Suprapubic skin (tissue), 4 donors: ENCODE data around the gene NUP188. TPM values are rescaled to one million over a fixed set of nuclear protein-coding genes. Genes with fewer than 3 reads are reported as not detected.
"Not testable (repeated sequence)": the region's sequence is repeated elsewhere in the genome, so short reads cannot be mapped to it uniquely, and the experiment has no call there.

ENCODE experiments used
- DNase-seq, 2 donors: peaks; one replicate each; pipeline ENCODE4 v3.0.0-alpha.2; 2019; ENCODE audit warnings: low spot score in 2 of 2
- H3K27ac ChIP-seq: fragments of 200-600 bp; sonication (generic); one replicate; pipeline ENCODE4 v1.5.1; 2019
- H3K27me3 ChIP-seq: fragments of 200-600 bp; sonication (generic); one replicate; pipeline ENCODE4 v1.5.1; 2019
- H3K36me3 ChIP-seq: fragments of 200-600 bp; sonication (generic); one replicate; pipeline ENCODE4 v1.5.1; 2019
- H3K4me1 ChIP-seq: fragments of 200-600 bp; sonication (generic); one replicate; pipeline ENCODE4 v1.5.1; 2019
- H3K4me3 ChIP-seq: fragments of 200-600 bp; sonication (generic); one replicate; pipeline ENCODE4 v1.5.1; 2019; ENCODE audit warnings: mild to moderate bottlenecking
- H3K9me3 ChIP-seq: fragments of 200-600 bp; sonication (generic); one replicate; pipeline ENCODE4 v1.5.1; 2019
- CTCF ChIP-seq, 2 donors: fragments of 200-600 bp in 1 of 2; fragments of 450-650 bp in 1 of 2; sonication (generic) in 1 of 2; IDR thresholded peaks; one replicate each; pipeline ENCODE4 v1.5.1; 2016 to 2019; ENCODE audit warnings: antibody characterized with exemption in 2 of 2, mild to moderate bottlenecking in 1 of 2, moderate library complexity in 1 of 2
- EP300 ChIP-seq: sonication (generic); formaldehyde crosslinking; IDR thresholded peaks from one replicate; pipeline ENCODE4 v1.6.1; 2017; ENCODE audit warnings: antibody characterized with exemption
- POLR2A ChIP-seq, 2 donors: fragments of 450-650 bp; IDR thresholded peaks; one replicate each; pipeline ENCODE4 v1.6.1; 2017; ENCODE audit warnings: antibody characterized with exemption in 2 of 2, mild to moderate bottlenecking in 2 of 2, moderate library complexity in 2 of 2
- POLR2AphosphoS5 ChIP-seq, 3 donors: sonication (generic); formaldehyde crosslinking; IDR thresholded peaks; one replicate each; pipeline ENCODE4 v1.6.1; 2017; ENCODE audit warnings: antibody characterized with exemption in 3 of 3
- WGBS: methylation state at CpG from one replicate; pipeline ENCODE4 v1.1.5; 2018; 5-methylcytosine and 5-hydroxymethylcytosine counted together
- total RNA-seq, 4 donors: library from RNA; depleted of rRNA; stranded (reverse); fragments of >200 nt; gene quantifications; one replicate each; pipeline ENCODE4 v1.1.0, GENCODE V29; 2016

The NUP188 gene
- total RNA-seq, 4 donors from 2014 or later: 53.6 to 104 (median 60.6) TPM

GRCh38 chr9:129028192-129028966 lies 80.9 kb downstream of the NUP188 start, which contains the start of gene SH3GLB2:
Gene SH3GLB2 (minus strand): TSS chr9:129028331. CDS start chr9:129028154, 177 bp downstream.
- peak within 1 kb of the TSS; percentile 81 for H3K27ac ChIP-seq

GRCh38 chr9:129030191-129030590 lies 82.7 kb downstream of the NUP188 start:
- Histone ChIP-seq H3K27ac (no peak overlapping the region), H3K36me3 (no peaks in the 10 kb centered on the region), H3K9me3 (no peaks in the 10 kb centered on the region), H3K4me3 (no peak overlapping the region), H3K27me3 (no peaks in the 10 kb centered on the region), H3K4me1 (peaks cover 36% of the 10 kb centered on the region)
- DNase-seq: no peak
- TF ChIP-seq EP300: no peak
- no peak for TF ChIP-seq POLR2AphosphoS5 (IDR thresholded peaks at IDR 0.05)
- TF ChIP-seq POLR2A (IDR thresholded peaks at IDR 0.05): no peak
- TF ChIP-seq CTCF (IDR thresholded peaks at IDR 0.05): no peak

More at GRCh38 chr9:129028192-129028966, 80.9 kb downstream of the NUP188 start, which contains the start of gene SH3GLB2:
- Histone ChIP-seq H3K4me1 (peaks cover 41% of the 10 kb centered on the region), H3K27me3 (no peaks in the 10 kb centered on the region), H3K36me3 (no peaks in the 10 kb centered on the region), H3K4me3 (peak within 1 kb of the TSS; percentile 77), H3K9me3 (no peaks in the 10 kb centered on the region)
- WGBS: 4% methylated on average over 15 of the region's 60 CpGs
- TF ChIP-seq POLR2A (IDR thresholded peaks at IDR 0.05): no peak
- no peak for TF ChIP-seq EP300
- TF ChIP-seq POLR2AphosphoS5 (IDR thresholded peaks at IDR 0.05): no peak
- peak; percentile 74 to 89 for TF ChIP-seq CTCF (IDR thresholded peaks at IDR 0.05)
- DNase-seq: peak; percentile 96 to 98

GRCh38 chr9:129031514-129031913 lies 84.0 kb downstream of the NUP188 start:
- Histone ChIP-seq H3K4me1 (peaks cover 29% of the 10 kb centered on the region), H3K4me3 (no peak overlapping the region), H3K27ac (no peak overlapping the region), H3K9me3 (no peaks in the 10 kb centered on the region), H3K36me3 (no peaks in the 10 kb centered on the region), H3K27me3 (no peaks in the 10 kb centered on the region)
- TF ChIP-seq POLR2AphosphoS5 (IDR thresholded peaks at IDR 0.05) (no peak), CTCF (IDR thresholded peaks at IDR 0.05) (no peak), POLR2A (IDR thresholded peaks at IDR 0.05) (no peak)
- 63% methylated on average over 4 of the region's 4 CpGs for WGBS
- DNase-seq: no peak

- Histone ChIP-seq H3K27ac (no peak overlapping the region), H3K27me3 (no peaks in the 10 kb centered on the region), H3K4me1 (peaks cover 26% of the 10 kb centered on the region), H3K9me3 (no peaks in the 10 kb centered on the region), H3K4me3 (no peak overlapping the region), H3K36me3 (no peaks in the 10 kb centered on the region)
- TF ChIP-seq POLR2AphosphoS5 (IDR thresholded peaks at IDR 0.05): no peak
- no peak for TF ChIP-seq CTCF (IDR thresholded peaks at IDR 0.05)
- no peak for TF ChIP-seq EP300
- no peak for DNase-seq
- WGBS: 82% methylated on average over 12 of the region's 12 CpGs
These were observed 85.2 kb downstream of the NUP188 start for GRCh38 chr9:129032541-129033159.

- Histone ChIP-seq H3K27me3 (no peaks in the 10 kb centered on the region), H3K36me3 (no peaks in the 10 kb centered on the region), H3K4me3 (no peak overlapping the region), H3K4me1 (peaks cover 30% of the 10 kb centered on the region), H3K27ac (no peak overlapping the region), H3K9me3 (no peaks in the 10 kb centered on the region)
- WGBS: 95% methylated on average over 8 of the region's 8 CpGs
- no peak for DNase-seq
- TF ChIP-seq POLR2AphosphoS5 (IDR thresholded peaks at IDR 0.05): no peak
- no peak for TF ChIP-seq POLR2A (IDR thresholded peaks at IDR 0.05)
- no peak for TF ChIP-seq CTCF (IDR thresholded peaks at IDR 0.05)
- no peak for TF ChIP-seq EP300
These were observed 85.7 kb downstream of the NUP188 start for GRCh38 chr9:129033216-129033615.

GRCh38 chr9:129035838-129036237 lies 88.3 kb downstream of the NUP188 start:
- not testable (repeated sequence) for DNase-seq, H3K9me3 ChIP-seq, H3K36me3 ChIP-seq, H3K27me3 ChIP-seq
- peak overlapping the region; percentile 81 for H3K4me3 ChIP-seq
- 30% methylated on average over 10 of the region's 13 CpGs for WGBS
- peaks cover 25% of the 10 kb centered on the region for H3K4me1 ChIP-seq
- H3K27ac ChIP-seq: peak overlapping the region; percentile 12
